GM12872 (cell line): ENCODE measurements around the gene FXYD3.

Experiments used
- CTCF ChIP-seq: IDR thresholded peaks from 3 replicates; pipeline ENCODE4 v1.5.1; 2011; ENCODE audit warnings: low read depth, mild to moderate bottlenecking, low read length, moderate library complexity; ENCODE audit not compliant: insufficient read depth

Gene FXYD3

DNA sequence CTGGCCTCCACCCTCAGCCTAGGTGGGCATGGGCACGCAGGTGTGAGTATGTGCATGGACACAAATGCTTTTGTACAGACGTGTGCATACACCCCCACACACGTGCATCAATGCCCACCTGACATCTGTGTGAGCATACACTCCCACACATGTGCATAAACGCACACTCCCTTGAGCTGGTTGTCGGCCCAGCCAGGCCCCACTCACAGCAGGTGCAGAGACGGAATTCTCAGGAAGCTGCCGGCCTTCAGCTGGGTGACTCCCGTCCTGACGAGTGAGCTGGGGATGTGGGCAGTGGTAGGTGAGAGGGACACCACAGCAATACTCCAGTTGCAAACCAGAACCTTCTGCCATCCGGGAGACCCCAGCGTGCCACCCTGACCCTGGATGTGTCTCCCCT, 18.2 kb downstream of the FXYD3 start:
- TF ChIP-seq CTCF: no peak

DNA sequence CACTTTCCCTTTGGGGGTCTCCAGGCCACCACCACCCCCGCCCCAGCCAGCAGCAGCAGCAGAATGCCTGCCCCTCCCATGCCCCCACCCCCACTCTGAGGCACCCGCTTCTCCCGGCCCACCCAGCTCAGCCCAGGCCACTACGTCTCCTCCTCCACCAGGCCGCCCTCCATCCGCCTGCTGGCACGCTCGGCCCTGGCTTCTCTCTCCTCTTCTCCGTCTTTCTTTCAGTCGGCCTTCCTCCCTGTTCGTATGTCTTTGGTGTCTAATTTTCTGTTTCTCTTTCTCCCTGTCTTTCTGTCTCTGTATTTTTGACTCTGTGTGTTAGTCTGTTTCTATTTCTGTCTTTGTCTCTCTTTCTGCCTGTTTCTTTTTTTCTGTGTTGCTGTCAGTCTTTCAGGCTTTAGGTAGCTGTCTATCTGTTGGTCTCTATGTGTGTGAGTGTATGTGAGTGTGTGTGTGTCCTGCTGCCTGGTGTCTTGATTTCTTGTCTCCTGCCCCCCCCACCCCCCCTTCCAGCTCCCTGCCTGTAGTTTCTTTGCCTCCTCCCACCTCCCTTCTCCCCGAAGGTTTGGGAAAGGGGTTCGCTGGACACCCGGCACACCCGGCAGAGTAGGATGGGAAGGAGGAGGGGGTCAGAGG, 19.1 kb downstream of the FXYD3 start, which contains the start of gene LGI4:
Gene LGI4 (minus strand): TSS at position 459 of the 642 bp plus-strand sequence. CDS start 379 bp downstream, at position 80.
- TF ChIP-seq CTCF: no peak

- peak; percentile 90 for TF ChIP-seq CTCF
These were observed 19.8 kb downstream of the FXYD3 start for GRCh38 chr19:35135389-35135909.

- no peak for TF ChIP-seq CTCF
These were observed 20.6 kb downstream of the FXYD3 start for GRCh38 chr19:35136231-35136630.

DNA sequence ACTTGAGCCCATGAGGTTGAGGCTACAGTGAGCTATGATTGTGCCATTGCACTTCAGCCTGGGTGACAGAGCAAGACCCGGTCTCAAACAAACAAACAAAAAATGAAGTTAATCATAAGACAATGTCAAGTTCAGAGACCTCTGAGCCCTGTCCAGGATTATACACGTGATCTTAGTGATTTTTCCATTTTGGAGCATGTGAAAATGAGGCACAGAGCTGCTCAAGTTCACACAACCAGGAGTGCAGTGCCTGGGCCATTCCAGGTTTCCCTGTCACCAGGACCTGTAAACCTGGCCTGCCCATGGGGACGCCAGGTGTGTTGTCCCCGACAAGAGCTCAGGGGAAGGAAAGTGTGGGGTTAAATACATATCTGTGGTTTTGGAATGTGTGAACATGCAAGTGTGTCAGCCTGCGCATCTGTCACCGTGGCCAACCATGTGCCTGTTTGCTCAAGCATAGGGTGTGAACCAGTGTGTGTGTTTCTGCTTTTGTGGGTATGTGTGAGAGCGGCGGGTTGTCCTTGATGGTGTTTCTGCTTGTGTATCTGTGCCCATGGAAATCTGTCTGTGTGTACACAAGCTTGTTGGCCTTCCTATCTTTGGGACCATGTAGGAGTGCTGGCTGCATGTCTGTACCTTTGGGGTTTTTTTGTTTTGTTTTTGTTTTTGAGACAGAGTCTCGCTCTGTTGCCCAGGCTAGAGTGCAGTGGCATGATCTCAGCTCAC, 21.5 kb downstream of the FXYD3 start:
- no peak for TF ChIP-seq CTCF

- TF ChIP-seq CTCF: no peak
These were observed 22.8 kb downstream of the FXYD3 start, which contains the start of gene FXYD1 for GRCh38 chr19:35138305-35138892. Gene FXYD1, plus strand, starts transcription at chr19:35138824. Its CDS starts 1,256 bp downstream, at chr19:35140080.

DNA sequence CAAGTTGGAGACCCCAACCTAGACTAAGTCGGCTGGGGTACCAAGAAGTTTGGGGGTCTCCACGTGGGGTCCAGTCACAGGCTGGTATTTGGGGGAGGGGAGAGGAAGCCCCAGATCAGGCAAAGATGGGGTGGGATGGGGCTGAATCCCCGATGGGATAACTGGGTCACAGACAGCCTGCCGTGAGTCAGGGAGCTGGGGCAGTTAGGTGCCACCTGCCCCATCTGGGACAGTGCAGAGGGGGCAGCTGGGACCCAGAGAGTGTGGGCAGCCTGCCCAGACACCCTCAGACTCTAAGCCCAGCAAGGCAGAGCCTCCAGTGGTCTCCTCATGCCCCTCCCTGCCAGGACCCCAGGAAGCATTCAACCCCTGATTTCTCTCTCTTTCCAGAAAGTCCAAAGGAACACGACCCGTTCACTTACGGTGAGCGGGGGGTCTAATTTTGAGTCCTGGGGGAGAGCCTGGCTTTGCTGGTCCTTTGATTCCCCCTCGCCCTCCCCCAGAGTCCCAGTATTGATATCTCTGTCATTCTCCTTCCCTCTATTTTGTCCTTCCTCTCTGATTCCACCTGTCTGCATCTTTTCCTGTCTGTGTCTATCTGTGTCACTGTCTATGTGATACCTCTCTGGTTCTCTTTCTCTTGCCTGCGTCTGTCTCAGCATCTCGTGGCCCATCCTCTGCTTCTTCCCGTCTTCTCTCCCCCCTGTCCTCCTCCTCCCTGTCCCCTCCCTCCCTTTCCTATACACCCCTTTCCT, 24.8 kb downstream of the FXYD3 start:
- TF ChIP-seq CTCF: no peak
